Measurements from ENCODE around the gene VSIG10. TPM values are rescaled to one million over a fixed set of nuclear protein-coding genes. Genes with fewer than 3 reads are reported as not detected.

The VSIG10 gene
- total and polyA plus RNA-seq, 2 of the 13 experiments (the other 11 are each of a cell fraction or from before 2014, with no cell fraction given) = 25.6 to 42.5 TPM

DNA sequence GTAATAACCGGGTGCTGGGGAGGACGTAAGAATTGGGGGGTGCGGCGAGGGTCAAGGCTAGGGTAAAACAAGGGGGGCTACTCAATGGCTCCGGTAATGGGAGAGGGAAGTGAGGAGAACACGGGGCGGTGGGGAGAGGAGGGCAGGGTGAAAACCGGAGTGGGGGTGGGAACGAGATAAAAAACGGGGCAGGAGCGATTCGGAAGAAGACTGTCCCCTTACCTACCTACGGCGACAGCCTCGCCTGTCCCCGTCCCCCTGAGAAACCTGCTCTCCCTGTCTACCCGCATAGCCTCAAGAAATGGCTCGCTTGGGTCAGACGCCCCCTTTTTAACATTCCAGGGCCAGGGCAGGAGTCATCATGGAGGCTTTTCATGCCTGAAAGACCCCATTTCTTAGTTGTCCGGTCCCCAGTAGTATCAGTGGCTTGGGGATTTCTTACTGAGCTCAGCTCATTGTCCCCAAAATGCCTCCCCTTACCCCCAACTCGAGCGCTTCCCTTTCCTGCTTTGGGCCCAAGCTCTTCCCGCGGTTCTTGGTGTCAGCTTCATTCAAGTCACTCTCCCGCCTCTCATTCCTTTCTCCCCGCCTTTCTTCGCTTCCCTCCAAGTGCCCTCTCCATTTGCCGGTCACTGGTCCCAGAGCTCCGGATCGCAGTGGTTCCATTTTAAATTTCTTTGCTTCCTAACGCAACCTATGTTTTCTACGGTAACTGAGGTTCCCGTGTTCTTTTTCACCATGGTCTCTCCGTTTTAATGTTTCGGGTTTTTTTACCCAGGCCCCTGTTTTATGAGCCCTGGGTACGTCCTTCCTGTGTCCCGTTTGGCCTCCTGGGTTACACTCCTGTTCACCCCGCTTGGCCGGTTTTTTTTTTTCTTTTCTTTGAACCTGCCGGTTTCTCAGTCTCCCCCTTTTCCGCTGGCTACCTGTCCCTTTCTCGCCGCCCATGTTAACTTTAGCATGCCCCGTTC, 41.7 kb downstream of the VSIG10 start (continued):
- TF ChIP-seq, protein P1, sequence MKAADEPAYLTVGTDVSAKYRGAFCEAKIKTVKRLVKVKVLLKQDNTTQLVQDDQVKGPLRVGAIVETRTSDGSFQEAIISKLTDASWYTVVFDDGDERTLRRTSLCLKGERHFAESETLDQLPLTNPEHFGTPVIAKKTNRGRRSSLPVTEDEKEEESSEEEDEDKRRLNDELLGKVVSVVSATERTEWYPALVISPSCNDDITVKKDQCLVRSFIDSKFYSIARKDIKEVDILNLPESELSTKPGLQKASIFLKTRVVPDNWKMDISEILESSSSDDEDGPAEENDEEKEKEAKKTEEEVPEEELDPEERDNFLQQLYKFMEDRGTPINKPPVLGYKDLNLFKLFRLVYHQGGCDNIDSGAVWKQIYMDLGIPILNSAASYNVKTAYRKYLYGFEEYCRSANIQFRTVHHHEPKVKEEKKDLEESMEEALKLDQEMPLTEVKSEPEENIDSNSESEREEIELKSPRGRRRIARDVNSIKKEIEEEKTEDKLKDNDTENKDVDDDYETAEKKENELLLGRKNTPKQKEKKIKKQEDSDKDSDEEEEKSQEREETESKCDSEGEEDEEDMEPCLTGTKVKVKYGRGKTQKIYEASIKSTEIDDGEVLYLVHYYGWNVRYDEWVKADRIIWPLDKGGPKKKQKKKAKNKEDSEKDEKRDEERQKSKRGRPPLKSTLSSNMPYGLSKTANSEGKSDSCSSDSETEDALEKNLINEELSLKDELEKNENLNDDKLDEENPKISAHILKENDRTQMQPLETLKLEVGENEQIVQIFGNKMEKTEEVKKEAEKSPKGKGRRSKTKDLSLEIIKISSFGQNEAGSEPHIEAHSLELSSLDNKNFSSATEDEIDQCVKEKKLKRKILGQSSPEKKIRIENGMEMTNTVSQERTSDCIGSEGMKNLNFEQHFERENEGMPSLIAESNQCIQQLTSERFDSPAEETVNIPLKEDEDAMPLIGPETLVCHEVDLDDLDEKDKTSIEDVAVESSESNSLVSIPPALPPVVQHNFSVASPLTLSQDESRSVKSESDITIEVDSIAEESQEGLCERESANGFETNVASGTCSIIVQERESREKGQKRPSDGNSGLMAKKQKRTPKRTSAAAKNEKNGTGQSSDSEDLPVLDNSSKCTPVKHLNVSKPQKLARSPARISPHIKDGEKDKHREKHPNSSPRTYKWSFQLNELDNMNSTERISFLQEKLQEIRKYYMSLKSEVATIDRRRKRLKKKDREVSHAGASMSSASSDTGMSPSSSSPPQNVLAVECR (CRISPR knock-in tag; IDR thresholded peaks at IDR 0.05; ENCODE audit: borderline replicate concordance) = 0 out of 2 replicates have a peak, but pooled peaks have one; percentile 25
- TF ChIP-seq ZNF383 (CRISPR knock-in tag; IDR thresholded peaks at IDR 0.05; ENCODE audit: borderline replicate concordance) (no peak), RBFOX2 (IDR thresholded peaks at IDR 0.05; ENCODE audit: low read depth, low read length) (peak; percentile 72), PRDM15 (CRISPR knock-in tag; IDR thresholded peaks at IDR 0.05) (no peak), ZNF280B (CRISPR knock-in tag; IDR thresholded peaks at IDR 0.05; ENCODE audit: borderline replicate concordance) (no peak), ZNF83 (CRISPR knock-in tag; IDR thresholded peaks at IDR 0.05; ENCODE audit: borderline replicate concordance) (no peak), ESRRA (CRISPR knock-in tag; IDR thresholded peaks at IDR 0.05; ENCODE audit: low read depth) (no peak), ZNF775 (CRISPR knock-in tag; IDR thresholded peaks at IDR 0.05; ENCODE audit: borderline replicate concordance) (no peak), NONO (IDR thresholded peaks at IDR 0.05) (no peak), NONO (CRISPR knock-in tag; conservative IDR thresholded peaks at IDR 0.05) (no peak), KDM5A (IDR thresholded peaks at IDR 0.05; ENCODE audit: borderline replicate concordance, low read length) (no peak), SNAI1 (CRISPR knock-in tag; IDR thresholded peaks at IDR 0.05; ENCODE audit: borderline replicate concordance) (no peak), ZNF292 (CRISPR knock-in tag; IDR thresholded peaks at IDR 0.05; ENCODE audit: borderline replicate concordance, low read depth) (no peak), MEIS1 (CRISPR knock-in tag; IDR thresholded peaks at IDR 0.05; ENCODE audit: borderline replicate concordance) (no peak)
- TF ChIP-seq, protein P2, sequence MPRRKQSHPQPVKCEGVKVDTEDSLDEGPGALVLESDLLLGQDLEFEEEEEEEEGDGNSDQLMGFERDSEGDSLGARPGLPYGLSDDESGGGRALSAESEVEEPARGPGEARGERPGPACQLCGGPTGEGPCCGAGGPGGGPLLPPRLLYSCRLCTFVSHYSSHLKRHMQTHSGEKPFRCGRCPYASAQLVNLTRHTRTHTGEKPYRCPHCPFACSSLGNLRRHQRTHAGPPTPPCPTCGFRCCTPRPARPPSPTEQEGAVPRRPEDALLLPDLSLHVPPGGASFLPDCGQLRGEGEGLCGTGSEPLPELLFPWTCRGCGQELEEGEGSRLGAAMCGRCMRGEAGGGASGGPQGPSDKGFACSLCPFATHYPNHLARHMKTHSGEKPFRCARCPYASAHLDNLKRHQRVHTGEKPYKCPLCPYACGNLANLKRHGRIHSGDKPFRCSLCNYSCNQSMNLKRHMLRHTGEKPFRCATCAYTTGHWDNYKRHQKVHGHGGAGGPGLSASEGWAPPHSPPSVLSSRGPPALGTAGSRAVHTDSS (CRISPR knock-in tag; conservative IDR thresholded peaks at IDR 0.05) = no peak
